Measurements from ENCODE around the gene RALGAPA2.
A peak's percentile ranks its signal among the peaks of the same experiment; 100 is the strongest.

Gene RALGAPA2

GRCh38 chr20:20604907-20605306 lies 107.5 kb downstream of the RALGAPA2 start:
- Mint-ChIP-seq H3K27me3 (no peaks in the 10 kb centered on the region), H3K9me3 (no peaks in the 10 kb centered on the region), H3K27ac (ENCODE audit: low read depth) (no peak overlapping the region), H3K4me3 (no peak overlapping the region), H3K4me1 (peaks cover 56% of the 10 kb centered on the region), H3K36me3 (ENCODE audit: insufficient read depth) (peaks cover 8% of the 10 kb centered on the region)
- ATAC-seq (replicated peaks; ENCODE audit: extremely low read depth, poor library complexity, severe bottlenecking) (no peak), DNase-seq (ENCODE audit: low spot score in 2 of 2) (no peak)

DNA sequence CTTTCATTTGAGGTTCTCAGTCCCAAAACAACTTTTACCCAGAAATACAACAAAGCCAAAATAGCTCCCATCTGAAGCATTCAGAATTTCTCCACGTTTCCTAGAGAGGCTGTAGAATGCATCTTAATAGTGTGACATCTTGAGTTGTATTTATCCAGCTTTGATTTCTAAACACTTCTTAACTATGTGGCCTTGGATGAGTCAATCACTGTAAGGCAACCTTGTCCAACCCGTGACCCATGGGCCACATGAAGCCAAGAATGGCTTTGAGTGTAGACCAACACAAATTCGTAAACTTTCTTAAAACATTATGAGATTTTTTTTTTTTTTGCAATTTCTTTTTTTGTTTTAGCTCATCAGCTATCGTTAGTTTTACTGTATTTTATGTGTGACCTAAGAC lies 108.1 kb downstream of the RALGAPA2 start:
- H3K27me3 Mint-ChIP-seq: no peaks in the 10 kb centered on the region
- H3K4me3 Mint-ChIP-seq: peak overlapping the region; percentile 47
- no peaks in the 10 kb centered on the region for H3K9me3 Mint-ChIP-seq
- H3K27ac Mint-ChIP-seq (ENCODE audit: low read depth): peak overlapping the region; percentile 64
- ATAC-seq (replicated peaks; ENCODE audit: extremely low read depth, poor library complexity, severe bottlenecking) (no peak), DNase-seq (ENCODE audit: low spot score in 2 of 2) (no peak)
- peaks cover 55% of the 10 kb centered on the region for H3K4me1 Mint-ChIP-seq
- peaks cover 10% of the 10 kb centered on the region for H3K36me3 Mint-ChIP-seq (ENCODE audit: insufficient read depth)

DNA sequence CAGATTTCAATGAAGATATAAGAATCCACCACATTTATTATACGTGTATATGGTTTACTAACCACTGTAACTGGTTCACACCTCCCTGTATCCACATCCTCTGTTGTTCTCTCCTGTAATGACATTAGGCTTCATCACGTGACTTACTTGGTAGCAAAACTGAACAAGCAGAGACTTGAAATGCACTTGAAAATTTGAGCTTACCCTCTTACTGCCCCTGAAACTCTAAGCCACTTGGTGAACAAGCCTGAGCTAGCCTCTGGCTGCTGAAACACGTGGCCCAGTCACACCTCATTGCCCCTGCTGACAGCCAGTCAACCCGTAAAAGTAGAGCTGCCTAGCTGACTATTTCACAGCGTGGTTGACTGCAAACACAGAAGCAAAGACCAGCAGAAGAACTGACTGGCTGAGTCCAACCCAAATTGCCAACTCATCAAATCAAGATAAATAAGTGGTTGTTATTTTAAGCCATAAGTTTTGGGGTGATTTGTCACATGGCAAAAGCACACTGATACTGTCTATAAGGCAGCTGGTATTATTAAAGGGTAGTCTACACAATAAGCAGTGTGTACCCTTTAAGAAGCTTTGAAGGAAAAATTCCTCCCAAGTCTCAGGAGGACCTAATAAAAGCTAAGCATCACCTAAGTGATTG lies 109.0 kb downstream of the RALGAPA2 start:
- Mint-ChIP-seq H3K9me3 (no peaks in the 10 kb centered on the region), H3K4me3 (peak overlapping the region; percentile 47), H3K27me3 (no peaks in the 10 kb centered on the region), H3K4me1 (peaks cover 51% of the 10 kb centered on the region), H3K36me3 (ENCODE audit: insufficient read depth) (peaks cover 10% of the 10 kb centered on the region), H3K27ac (ENCODE audit: low read depth) (peak overlapping the region; percentile 64)
- ATAC-seq (replicated peaks; ENCODE audit: extremely low read depth, poor library complexity, severe bottlenecking) (peak; percentile 93), DNase-seq (ENCODE audit: low spot score in 2 of 2) (peak in 1 of 2 donors; percentile 55)

DNA sequence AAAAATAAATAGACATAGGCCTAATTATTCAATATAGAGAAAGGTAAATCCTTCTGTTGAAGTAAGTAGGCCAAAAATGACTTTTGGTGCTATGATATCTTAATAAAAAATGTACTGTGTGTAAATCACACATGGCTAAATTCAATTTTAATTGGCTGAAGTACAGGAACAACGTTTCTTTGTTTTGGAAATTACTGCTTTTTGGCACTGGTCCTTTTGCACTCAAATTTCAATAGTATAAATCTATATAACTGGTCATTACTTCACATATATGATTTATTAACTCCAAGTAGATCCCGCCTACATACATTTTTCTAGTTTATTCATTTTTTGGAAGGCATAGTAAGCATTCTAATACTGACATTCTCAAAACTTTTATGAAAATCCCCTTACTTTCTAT lies 114.5 kb downstream of the RALGAPA2 start:
- ATAC-seq (replicated peaks; ENCODE audit: extremely low read depth, poor library complexity, severe bottlenecking): no peak
- Mint-ChIP-seq H3K9me3 (no peaks in the 10 kb centered on the region), H3K27me3 (no peaks in the 10 kb centered on the region), H3K4me3 (no peak overlapping the region), H3K4me1 (peaks cover 16% of the 10 kb centered on the region), H3K27ac (ENCODE audit: low read depth) (no peak overlapping the region), H3K36me3 (ENCODE audit: insufficient read depth) (peaks cover 14% of the 10 kb centered on the region)
- no peak for DNase-seq (ENCODE audit: low spot score in 2 of 2)

DNA sequence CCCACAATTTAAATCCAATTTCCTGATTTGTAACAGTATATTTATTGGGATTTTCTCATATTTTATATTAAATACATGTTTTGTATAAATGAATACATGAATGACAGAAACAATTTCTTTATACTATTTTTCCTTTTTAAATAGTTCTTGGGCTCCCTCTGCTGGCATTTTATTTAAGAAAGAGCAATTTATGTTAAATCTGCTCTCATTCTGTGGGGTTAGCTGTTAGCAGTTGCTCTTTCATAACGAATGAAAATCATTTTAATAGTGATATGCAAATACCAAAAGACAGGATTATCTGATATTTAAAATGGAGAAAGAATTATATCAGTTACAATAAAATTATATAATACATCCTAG lies 118.3 kb downstream of the RALGAPA2 start:
- ATAC-seq (replicated peaks; ENCODE audit: extremely low read depth, poor library complexity, severe bottlenecking): no peak

GRCh38 chr20:20593447-20594170 lies 118.8 kb downstream of the RALGAPA2 start:
- no peak for DNase-seq (ENCODE audit: low spot score in 2 of 2)
- Mint-ChIP-seq H3K27me3 (no peaks in the 10 kb centered on the region), H3K27ac (ENCODE audit: low read depth) (no peak overlapping the region), H3K36me3 (ENCODE audit: insufficient read depth) (peaks cover 18% of the 10 kb centered on the region), H3K4me1 (peaks cover 4% of the 10 kb centered on the region), H3K4me3 (no peak overlapping the region), H3K9me3 (no peaks in the 10 kb centered on the region)
- ATAC-seq (replicated peaks; ENCODE audit: extremely low read depth, poor library complexity, severe bottlenecking): no peak

More for the DNA sequence above, 118.3 kb downstream of the RALGAPA2 start:
- Mint-ChIP-seq H3K27ac (ENCODE audit: low read depth) (no peak overlapping the region), H3K4me1 (peaks cover 4% of the 10 kb centered on the region), H3K4me3 (no peak overlapping the region), H3K9me3 (no peaks in the 10 kb centered on the region), H3K36me3 (ENCODE audit: insufficient read depth) (peaks cover 16% of the 10 kb centered on the region), H3K27me3 (no peaks in the 10 kb centered on the region)
- no peak for DNase-seq (ENCODE audit: low spot score in 2 of 2)

- Mint-ChIP-seq H3K4me3 (no peak overlapping the region), H3K4me1 (no peaks in the 10 kb centered on the region), H3K9me3 (no peaks in the 10 kb centered on the region), H3K27me3 (no peaks in the 10 kb centered on the region), H3K36me3 (ENCODE audit: insufficient read depth) (peaks cover 35% of the 10 kb centered on the region), H3K27ac (ENCODE audit: low read depth) (no peak overlapping the region)
- no peak for ATAC-seq (replicated peaks; ENCODE audit: extremely low read depth, poor library complexity, severe bottlenecking)
- DNase-seq (ENCODE audit: low spot score in 2 of 2): no peak
Observed at GRCh38 chr20:20585146-20585545, 127.3 kb downstream of the RALGAPA2 start.

- Mint-ChIP-seq H3K4me3 (no peak overlapping the region), H3K9me3 (no peaks in the 10 kb centered on the region), H3K4me1 (no peaks in the 10 kb centered on the region), H3K36me3 (ENCODE audit: insufficient read depth) (peaks cover 28% of the 10 kb centered on the region), H3K27ac (ENCODE audit: low read depth) (no peak overlapping the region), H3K27me3 (no peaks in the 10 kb centered on the region)
- ATAC-seq (replicated peaks; ENCODE audit: extremely low read depth, poor library complexity, severe bottlenecking): no peak
- DNase-seq (ENCODE audit: low spot score in 2 of 2): no peak
Observed at GRCh38 chr20:20582734-20583133, 129.7 kb downstream of the RALGAPA2 start.

DNA sequence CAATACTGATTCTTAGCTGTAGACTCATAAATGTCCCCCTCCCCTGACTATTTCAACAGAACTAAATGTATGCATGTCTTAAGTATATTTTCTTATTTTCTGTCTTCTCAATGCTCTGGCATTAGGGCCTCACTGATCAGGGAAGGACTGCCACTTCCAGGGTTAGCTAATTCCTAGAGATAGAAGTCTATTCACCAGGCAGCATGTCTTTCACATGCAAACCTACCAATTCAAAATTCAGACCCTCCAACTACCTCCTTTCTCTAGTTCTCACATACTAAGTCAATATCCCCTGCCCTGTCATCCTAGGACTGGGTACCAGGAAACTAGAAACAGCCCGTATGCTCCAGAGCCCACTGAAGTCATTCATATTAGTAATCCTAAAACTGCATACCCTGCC lies 132.3 kb downstream of the RALGAPA2 start:
- H3K9me3 Mint-ChIP-seq: no peaks in the 10 kb centered on the region
- DNase-seq (ENCODE audit: low spot score in 2 of 2): no peak
- no peak for ATAC-seq (replicated peaks; ENCODE audit: extremely low read depth, poor library complexity, severe bottlenecking)
- no peak overlapping the region for H3K27ac Mint-ChIP-seq (ENCODE audit: low read depth)
- peaks cover 24% of the 10 kb centered on the region for H3K36me3 Mint-ChIP-seq (ENCODE audit: insufficient read depth)
- no peaks in the 10 kb centered on the region for H3K27me3 Mint-ChIP-seq
- H3K4me3 Mint-ChIP-seq: no peak overlapping the region
- no peaks in the 10 kb centered on the region for H3K4me1 Mint-ChIP-seq

GRCh38 chr20:20578838-20579237 lies 133.6 kb downstream of the RALGAPA2 start:
- DNase-seq (ENCODE audit: low spot score in 2 of 2) (no peak), ATAC-seq (replicated peaks; ENCODE audit: extremely low read depth, poor library complexity, severe bottlenecking) (no peak)
- Mint-ChIP-seq H3K9me3 (no peaks in the 10 kb centered on the region), H3K27ac (ENCODE audit: low read depth) (no peak overlapping the region), H3K4me1 (no peaks in the 10 kb centered on the region), H3K36me3 (ENCODE audit: insufficient read depth) (peaks cover 26% of the 10 kb centered on the region), H3K4me3 (no peak overlapping the region), H3K27me3 (no peaks in the 10 kb centered on the region)

DNA sequence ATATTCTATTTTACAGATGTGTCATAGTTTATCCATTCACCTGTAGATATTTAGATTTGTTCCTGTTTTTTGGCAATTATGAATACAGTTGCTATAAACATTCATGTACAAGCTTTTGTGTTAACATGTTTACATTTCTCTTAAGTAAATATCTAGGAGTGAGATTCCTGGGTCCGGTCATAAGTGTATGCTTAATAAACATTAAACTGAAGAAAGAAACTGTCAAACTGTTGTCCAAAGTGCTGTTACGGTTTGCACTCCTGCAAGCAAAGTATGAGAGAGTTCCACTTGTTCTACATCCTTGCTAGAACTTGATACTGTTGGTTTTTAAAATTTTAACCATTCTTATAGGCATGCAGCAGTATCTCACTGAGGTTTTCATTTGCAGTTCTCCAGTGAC lies 138.6 kb downstream of the RALGAPA2 start:
- Mint-ChIP-seq H3K9me3 (no peaks in the 10 kb centered on the region), H3K4me1 (no peaks in the 10 kb centered on the region), H3K27ac (ENCODE audit: low read depth) (peak overlapping the region; percentile 74), H3K27me3 (no peaks in the 10 kb centered on the region), H3K36me3 (ENCODE audit: insufficient read depth) (peaks cover 23% of the 10 kb centered on the region), H3K4me3 (no peak overlapping the region)
- DNase-seq (ENCODE audit: low spot score in 2 of 2) (no peak), ATAC-seq (replicated peaks; ENCODE audit: extremely low read depth, poor library complexity, severe bottlenecking) (no peak)

DNA sequence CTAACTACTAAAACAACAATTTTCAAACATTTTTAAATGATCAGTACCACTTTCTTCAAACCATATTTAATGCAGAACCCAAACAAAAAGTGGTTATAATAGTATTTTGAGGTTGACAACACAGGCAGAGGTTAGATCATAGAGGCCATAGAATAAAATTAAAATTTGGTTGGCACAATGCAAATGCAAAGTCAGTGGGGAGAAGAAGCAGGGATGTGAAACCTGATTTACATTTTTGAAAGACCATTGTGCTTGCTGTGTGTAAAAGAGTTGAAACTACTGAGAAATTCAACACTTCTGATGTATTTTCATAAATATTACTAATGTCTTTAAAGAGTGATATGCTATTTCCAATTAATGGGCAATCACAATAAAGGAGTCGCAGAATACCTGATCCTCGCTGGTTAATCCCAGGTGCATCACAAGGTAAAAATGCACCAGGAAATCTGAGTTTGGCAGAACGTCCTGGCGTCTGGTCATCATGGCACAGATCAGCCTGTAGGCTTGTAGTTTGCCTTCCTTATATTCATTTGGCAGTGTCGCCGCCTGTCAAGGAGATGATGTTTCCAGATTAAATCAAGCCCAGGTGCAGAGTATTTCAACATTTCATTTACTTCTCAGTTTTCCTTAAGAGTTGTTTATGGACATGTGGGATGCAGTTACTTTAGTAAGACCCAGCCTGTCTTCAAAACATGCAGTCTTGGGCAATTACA lies 141.2 kb downstream of the RALGAPA2 start:
- ATAC-seq (replicated peaks; ENCODE audit: extremely low read depth, poor library complexity, severe bottlenecking) (no peak), DNase-seq (ENCODE audit: low spot score in 2 of 2) (no peak)
- Mint-ChIP-seq H3K4me3 (no peak overlapping the region), H3K27me3 (no peaks in the 10 kb centered on the region), H3K36me3 (ENCODE audit: insufficient read depth) (peaks cover 25% of the 10 kb centered on the region), H3K9me3 (no peaks in the 10 kb centered on the region), H3K4me1 (no peaks in the 10 kb centered on the region), H3K27ac (ENCODE audit: low read depth) (no peak overlapping the region)

All from central memory CD8-positive, alpha-beta T cell (primary cell).